Natural killer cell (primary cell): ENCODE data around the gene DOK6. TPM values are rescaled to one million over a fixed set of nuclear protein-coding genes. Genes with fewer than 3 reads are reported as not detected.
"Not testable (repeated sequence)": the region's sequence is repeated elsewhere in the genome, so short reads cannot be mapped to it uniquely, and the experiment has no call there.

ENCODE experiments used
- ATAC-seq, 3 donors: fragments of 150-1000 bp in 2 of 3; fragments of 200-7000 bp in 1 of 3; cut with Tn5 transposase; 1 replicate in 1 of 3; 2 replicates in 2 of 3; pipeline ENCODE4 v1.10.0; 2021; ENCODE audit warnings: mild to moderate bottlenecking in 2 of 3, moderate library complexity in 2 of 3
- DNase-seq, 2 donors: peaks; one replicate each; pipeline versions ENCODE4 v3.0.0 to v3.0.0-alpha.2; 2013 to 2021; ENCODE audit warnings: mixed read lengths in 1 of 2
- H3K27ac ChIP-seq: one replicate; pipeline ENCODE4 v1.5.1; 2013; ENCODE audit warnings: mild to moderate bottlenecking, low read length
- H3K27me3 ChIP-seq: one replicate; pipeline ENCODE4 v1.6.1; 2013; ENCODE audit warnings: low read length; ENCODE audit not compliant: control insufficient read depth, insufficient read depth
- H3K36me3 ChIP-seq: one replicate; pipeline ENCODE4 v1.6.1; 2013; ENCODE audit warnings: low read length; ENCODE audit not compliant: control insufficient read depth, insufficient read depth
- H3K4me1 ChIP-seq: one replicate; pipeline ENCODE4 v1.6.1; 2013; ENCODE audit warnings: low read length; ENCODE audit not compliant: control insufficient read depth, insufficient read depth
- H3K4me3 ChIP-seq: one replicate; pipeline ENCODE4 v1.5.1; 2013; ENCODE audit warnings: low read length
- H3K9me3 ChIP-seq: one replicate; pipeline ENCODE4 v1.6.1; 2013; ENCODE audit warnings: low read length; ENCODE audit not compliant: control insufficient read depth, insufficient read depth
- H3K27ac Mint-ChIP-seq, 2 donors: one replicate each; pipeline ENCODE4 v1.8.0; 2022; ENCODE audit warnings: mild to moderate bottlenecking in 2 of 2, mixed read lengths in 2 of 2, moderate library complexity in 1 of 2
- H3K27me3 Mint-ChIP-seq, 2 donors: one replicate each; pipeline ENCODE4 v1.8.0; 2022; ENCODE audit warnings: low read depth in 2 of 2, mixed read lengths in 2 of 2
- H3K36me3 Mint-ChIP-seq: one replicate; pipeline ENCODE4 v1.8.0; 2022; ENCODE audit warnings: mixed read lengths
- H3K4me1 Mint-ChIP-seq, 2 donors: one replicate each; pipeline ENCODE4 v1.8.0; 2022; ENCODE audit warnings: mixed read lengths in 2 of 2
- H3K4me3 Mint-ChIP-seq: one replicate; pipeline ENCODE4 v1.8.0; 2022; ENCODE audit warnings: mild to moderate bottlenecking, moderate library complexity, mixed read lengths
- H3K9me3 Mint-ChIP-seq, 2 donors: one replicate each; pipeline ENCODE4 v1.8.0; 2022; ENCODE audit warnings: mixed read lengths in 2 of 2
- CTCF ChIP-seq: fragments of 200-600 bp; IDR thresholded peaks from one replicate; pipeline ENCODE4 v1.8.0; 2022; ENCODE audit warnings: antibody characterized with exemption
- WGBS: methylation state at CpG from one replicate; pipeline ENCODE4 v1.1.7; 2013; ENCODE audit warnings: missing lambda C conversion rate; ENCODE audit not compliant: insufficient coverage; 5-methylcytosine and 5-hydroxymethylcytosine counted together
- intact Hi-C: fragments of 100-400 bp; cut with micrococcal nuclease; formaldehyde crosslinking; loops from one replicate; pipeline ENCODE4 v1.14.2; 2022
- total RNA-seq, 4 donors: library from RNA; stranded (reverse); fragments of 120-200 nt in 1 of 4; gene quantifications; one replicate each; pipeline versions ENCODE4 v1.2.3 to v1.2.4, GENCODE V29; 2013 to 2022

Gene DOK6
- total RNA-seq, 3 donors from 2014 or later (not counting 1 experiment from before 2014, with no cell fraction given): 0.02 TPM; not detected in 2

GRCh38 chr18:69358212-69358895 is 42.3 kb upstream of the DOK6 start:
- no peak overlapping the region for H3K27ac Mint-ChIP-seq
- no peak for TF ChIP-seq CTCF
- intact Hi-C loops: no loop called here
- DNase-seq: no peak
- no peak overlapping the region for H3K4me3 Mint-ChIP-seq
- H3K27ac ChIP-seq: no peak overlapping the region
- 68% methylated on average over 5 of the region's 6 CpGs for WGBS
- H3K36me3 ChIP-seq: no peaks in the 10 kb centered on the region
- ATAC-seq: no peak
- H3K9me3 Mint-ChIP-seq: peaks cover 6 to 7% of the 10 kb centered on the region in 2 donors
- no peaks in the 10 kb centered on the region for H3K4me1 Mint-ChIP-seq
- H3K36me3 Mint-ChIP-seq: no peaks in the 10 kb centered on the region
- peaks cover 0 to 3% of the 10 kb centered on the region in 2 donors for H3K27me3 Mint-ChIP-seq
- no peak overlapping the region for H3K4me3 ChIP-seq
- no peaks in the 10 kb centered on the region for H3K27me3 ChIP-seq
- peaks cover 7% of the 10 kb centered on the region for H3K9me3 ChIP-seq
- no peaks in the 10 kb centered on the region for H3K4me1 ChIP-seq

DNA sequence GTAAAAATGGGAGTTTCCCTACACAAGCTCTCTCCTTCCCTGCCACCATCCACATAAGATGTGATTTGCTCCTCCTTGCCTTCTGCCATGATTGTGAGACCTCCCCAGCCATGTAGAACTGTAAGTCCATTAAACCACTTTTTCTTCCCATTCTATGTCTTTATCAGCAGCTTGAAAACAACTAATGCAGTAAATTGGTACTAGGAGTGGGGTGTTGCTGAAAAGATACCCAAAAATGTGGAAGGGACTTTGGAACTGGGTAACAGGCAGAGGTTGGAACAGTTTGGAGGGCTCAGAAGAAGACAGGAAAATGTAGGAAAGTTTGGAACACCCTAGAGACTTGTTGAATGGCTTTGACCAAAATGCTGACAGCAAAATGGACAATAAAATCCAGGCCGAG is 40.9 kb upstream of the DOK6 start:
- H3K4me1 Mint-ChIP-seq, ATAC-seq, H3K36me3 Mint-ChIP-seq, H3K4me3 ChIP-seq, intact Hi-C loops, H3K27ac Mint-ChIP-seq, H3K4me1 ChIP-seq, H3K27ac ChIP-seq, H3K27me3 ChIP-seq, DNase-seq, H3K36me3 ChIP-seq, H3K9me3 ChIP-seq, H3K9me3 Mint-ChIP-seq, H3K4me3 Mint-ChIP-seq, H3K27me3 Mint-ChIP-seq: not testable (repeated sequence)
- 86% methylated on average over 1 of the region's 1 CpG for WGBS

DNA sequence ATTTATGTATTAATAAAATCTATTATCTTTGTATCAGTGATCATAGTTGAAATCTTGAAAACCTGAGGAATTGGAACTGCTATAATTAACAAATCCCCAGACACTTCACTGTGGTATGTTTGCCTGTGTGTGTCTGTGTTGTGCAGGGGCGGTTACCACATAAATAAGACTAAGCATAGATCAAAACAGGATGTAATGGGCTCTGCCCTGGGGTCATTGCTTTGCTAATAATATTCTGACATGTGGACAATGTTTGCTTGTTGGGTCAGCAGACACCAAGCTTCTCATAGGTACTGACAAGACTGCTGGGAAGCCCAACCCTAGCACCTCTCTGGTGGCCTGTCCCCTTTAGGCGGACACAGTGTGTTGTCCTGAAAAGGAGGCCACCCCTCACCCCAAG is 35.8 kb upstream of the DOK6 start:
- H3K27me3 Mint-ChIP-seq: no peaks in the 10 kb centered on the region
- H3K27ac Mint-ChIP-seq: no peak overlapping the region
- no peak for TF ChIP-seq CTCF
- intact Hi-C loops: no loop called here
- Histone ChIP-seq H3K4me1 (no peaks in the 10 kb centered on the region), H3K27me3 (no peaks in the 10 kb centered on the region), H3K9me3 (peaks cover 7% of the 10 kb centered on the region), H3K36me3 (no peaks in the 10 kb centered on the region), H3K4me3 (no peak overlapping the region), H3K27ac (no peak overlapping the region)
- no peak for DNase-seq
- H3K4me1 Mint-ChIP-seq: no peaks in the 10 kb centered on the region
- H3K36me3 Mint-ChIP-seq: no peaks in the 10 kb centered on the region
- H3K9me3 Mint-ChIP-seq: peaks cover 3% of the 10 kb centered on the region in 2 donors
- no peak overlapping the region for H3K4me3 Mint-ChIP-seq
- 75% methylated on average over 1 of the region's 2 CpGs for WGBS
- ATAC-seq: no peak

DNA sequence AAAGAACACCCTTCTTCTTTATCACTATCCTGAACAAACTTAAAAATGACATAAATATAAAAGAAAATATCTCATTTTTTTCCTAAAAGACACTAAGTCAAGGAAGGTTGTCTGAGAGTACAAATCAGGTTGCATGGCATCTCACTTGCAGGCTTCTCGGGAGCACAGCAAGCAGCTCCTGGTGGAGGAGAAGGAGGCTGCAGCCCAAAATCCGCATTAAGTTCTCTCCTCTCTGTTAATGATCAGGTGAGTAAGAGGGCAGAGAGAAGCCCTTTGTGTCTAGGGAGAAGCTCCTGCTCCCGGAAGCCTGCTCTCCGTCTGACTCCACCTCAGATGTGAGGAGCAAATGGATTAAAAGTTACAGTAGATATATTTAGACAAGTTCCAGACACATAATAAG is 35.0 kb upstream of the DOK6 start:
- TF ChIP-seq CTCF: no peak
- Histone ChIP-seq H3K27me3 (no peaks in the 10 kb centered on the region), H3K9me3 (peaks cover 3% of the 10 kb centered on the region), H3K36me3 (no peaks in the 10 kb centered on the region), H3K4me1 (no peaks in the 10 kb centered on the region), H3K4me3 (no peak overlapping the region), H3K27ac (no peak overlapping the region)
- Mint-ChIP-seq H3K36me3 (no peaks in the 10 kb centered on the region), H3K4me3 (no peak overlapping the region), H3K27me3 (no peaks in the 10 kb centered on the region), H3K27ac (no peak overlapping the region), H3K9me3 (no peaks in the 10 kb centered on the region), H3K4me1 (no peaks in the 10 kb centered on the region)
- DNase-seq (no peak), ATAC-seq (no peak)
- 79% methylated on average over 3 of the region's 4 CpGs for WGBS
- intact Hi-C loops: no loop called here
